GM19043 (cell line): ENCODE data around the gene SSR3.

Source experiments
- ATAC-seq: cut with Tn5 transposase; IDR thresholded peaks from one replicate; pipeline ENCODE4 v1.9.1; 2021; ENCODE audit warnings: low read depth; ENCODE audit not compliant: unreplicated experiment

SSR3 gene

DNA sequence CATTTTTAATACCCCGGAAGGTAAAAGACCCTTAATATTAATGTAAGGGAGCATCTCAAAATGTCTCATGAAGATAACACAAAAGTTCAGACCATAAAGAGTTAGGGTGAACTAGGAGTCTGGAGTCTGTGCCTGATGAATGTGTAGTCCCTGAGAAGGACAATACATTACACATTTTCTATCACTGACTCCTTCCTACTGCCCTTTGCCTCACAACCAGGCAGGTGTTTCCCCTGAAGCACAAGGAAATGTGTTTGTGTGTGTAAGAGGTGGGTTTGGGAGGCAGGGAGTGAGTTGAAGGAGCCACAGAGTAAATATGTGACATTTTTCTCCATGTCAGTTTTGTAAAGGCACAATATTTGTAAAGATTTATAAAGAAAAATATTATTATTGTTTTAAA lies 59.1 kb downstream of the SSR3 start:
- no peak for ATAC-seq

DNA sequence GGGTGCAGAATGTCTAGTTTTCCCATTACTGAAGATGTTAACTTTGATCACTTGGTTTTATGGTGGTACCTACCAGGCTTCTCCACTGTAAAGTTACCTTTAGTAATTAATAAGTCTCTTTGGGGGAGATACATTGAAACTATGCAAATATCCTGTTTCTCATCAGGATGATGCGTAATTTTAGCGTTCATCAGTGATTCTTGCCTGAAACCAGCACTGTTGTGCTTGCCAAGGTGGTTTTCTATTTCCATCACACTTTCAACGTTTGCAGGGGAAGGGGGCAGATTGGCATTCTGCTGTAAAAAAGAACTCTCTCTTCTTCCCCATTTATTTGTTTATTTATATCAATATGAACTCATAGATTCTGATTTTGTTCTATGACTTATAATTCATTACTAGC lies 61.0 kb downstream of the SSR3 start:
- no peak for ATAC-seq

DNA sequence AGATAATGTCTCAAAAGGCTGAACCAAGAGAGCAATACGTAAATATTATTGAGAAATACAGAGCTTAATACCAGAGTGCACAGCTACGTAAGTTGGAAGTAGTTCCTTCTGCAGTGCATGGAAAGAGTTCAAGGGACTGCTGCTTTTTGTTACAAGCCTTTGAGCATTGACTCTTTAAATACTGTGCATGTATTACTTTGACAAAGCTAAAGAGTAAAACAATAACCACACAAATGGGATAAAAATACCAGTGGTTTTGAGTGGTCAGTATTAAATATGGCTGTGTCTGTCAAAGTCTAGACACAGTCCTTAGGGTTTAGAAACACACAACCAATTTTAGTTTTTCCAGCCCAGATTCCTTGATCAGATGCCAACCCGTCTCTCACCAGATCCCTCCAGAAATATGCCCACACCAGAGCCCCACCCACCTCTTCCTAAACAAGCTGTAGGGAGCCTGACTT lies 62.1 kb downstream of the SSR3 start:
- no peak for ATAC-seq

DNA sequence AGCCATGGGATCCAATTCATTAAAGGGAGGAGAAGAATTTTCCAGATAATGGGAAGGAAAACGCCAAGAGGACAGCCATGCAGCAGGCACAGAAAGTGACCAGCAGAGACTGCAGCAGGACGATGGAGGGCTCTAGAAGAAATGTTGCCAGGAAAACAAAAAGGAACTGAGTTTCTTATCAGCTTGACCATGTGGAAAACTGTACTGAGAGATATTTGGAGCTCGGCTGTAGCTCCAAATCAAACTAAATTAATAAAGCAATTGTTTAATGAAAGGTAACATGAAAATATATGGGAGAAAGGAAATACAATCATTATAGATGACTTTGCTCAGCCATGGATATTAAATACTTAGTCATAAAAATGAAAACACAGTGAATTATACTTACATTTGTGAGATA lies 63.7 kb downstream of the SSR3 start:
- ATAC-seq = no peak
